ENCODE measurements around the gene FYB2. TPM values are rescaled to one million over a fixed set of nuclear protein-coding genes. Genes with fewer than 3 reads are reported as not detected.

FYB2 gene
- polyA plus RNA-seq, 1 donor (not counting 4 experiments of a cell fraction or from before 2014, with no cell fraction given), result not detected

DNA sequence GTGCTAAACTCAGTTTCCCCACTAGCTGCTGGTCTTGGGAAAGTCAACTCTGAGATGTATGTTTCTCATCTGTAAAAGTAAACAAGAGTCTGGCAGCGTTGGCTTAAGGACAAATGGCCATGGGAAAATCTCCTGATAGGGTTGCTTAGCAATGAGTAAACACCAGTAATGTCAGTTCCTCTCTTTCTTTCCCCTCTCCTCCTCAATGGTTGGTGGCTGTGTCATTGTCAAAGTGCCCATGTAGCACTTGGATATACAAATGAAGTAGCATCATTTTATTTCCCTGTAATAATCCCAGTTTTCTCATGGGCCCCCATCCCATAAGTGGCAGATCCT, 2.2 kb upstream of the FYB2 start:
- Histone ChIP-seq H2AFZ (ENCODE audit: control insufficient read depth, low read length) (no peak overlapping the region), H3K4me1 (ENCODE audit: control insufficient read depth, extremely low read depth, insufficient read depth, low read length) (peaks cover 21% of the 10 kb centered on the region), H4K20me1 (ENCODE audit: control insufficient read depth, extremely low read depth, insufficient read depth, low read length) (no peaks in the 10 kb centered on the region), H3K27me3 (ENCODE audit: control insufficient read depth, extremely low read depth, insufficient read depth, low read length) (no peaks in the 10 kb centered on the region), H3K9me3 (ENCODE audit: control insufficient read depth, low read depth, low read length) (no peaks in the 10 kb centered on the region), H3K27ac (ENCODE audit: control insufficient read depth, insufficient read depth, low read length) (no peak overlapping the region), H3K4me2 (ENCODE audit: control insufficient read depth, extremely low read depth, insufficient read depth, low read depth, low read length) (no peak overlapping the region), H3K9me1 (ENCODE audit: control insufficient read depth, extremely low read depth, insufficient read depth, low read length) (no peaks in the 10 kb centered on the region), H3K36me3 (ENCODE audit: control insufficient read depth in 2 of 2, extremely low read depth in 1 of 2, insufficient read depth in 2 of 2, low read length in 2 of 2) (no peaks in the 10 kb centered on the region), H3K79me2 (ENCODE audit: control insufficient read depth, insufficient read depth, low read length) (no peaks in the 10 kb centered on the region), H3K4me3 (ENCODE audit: control insufficient read depth in 2 of 3, extremely low read depth in 1 of 3, insufficient read depth in 2 of 3, low read depth in 1 of 3, low read length in 3 of 3) (no peak overlapping the region), H3K9ac (ENCODE audit: control insufficient read depth, extremely low read depth, insufficient read depth, low read length) (no peak overlapping the region)
- dilution Hi-C loops (cut with MboI; ENCODE audit: extremely low pct_ligation_motif_present, low sequenced_read_pairs), result no loop called here
- TF ChIP-seq EZH2 (IDR thresholded peaks at IDR 0.05; ENCODE audit: low read length), result no peak
- TF ChIP-seq, protein P1, sequence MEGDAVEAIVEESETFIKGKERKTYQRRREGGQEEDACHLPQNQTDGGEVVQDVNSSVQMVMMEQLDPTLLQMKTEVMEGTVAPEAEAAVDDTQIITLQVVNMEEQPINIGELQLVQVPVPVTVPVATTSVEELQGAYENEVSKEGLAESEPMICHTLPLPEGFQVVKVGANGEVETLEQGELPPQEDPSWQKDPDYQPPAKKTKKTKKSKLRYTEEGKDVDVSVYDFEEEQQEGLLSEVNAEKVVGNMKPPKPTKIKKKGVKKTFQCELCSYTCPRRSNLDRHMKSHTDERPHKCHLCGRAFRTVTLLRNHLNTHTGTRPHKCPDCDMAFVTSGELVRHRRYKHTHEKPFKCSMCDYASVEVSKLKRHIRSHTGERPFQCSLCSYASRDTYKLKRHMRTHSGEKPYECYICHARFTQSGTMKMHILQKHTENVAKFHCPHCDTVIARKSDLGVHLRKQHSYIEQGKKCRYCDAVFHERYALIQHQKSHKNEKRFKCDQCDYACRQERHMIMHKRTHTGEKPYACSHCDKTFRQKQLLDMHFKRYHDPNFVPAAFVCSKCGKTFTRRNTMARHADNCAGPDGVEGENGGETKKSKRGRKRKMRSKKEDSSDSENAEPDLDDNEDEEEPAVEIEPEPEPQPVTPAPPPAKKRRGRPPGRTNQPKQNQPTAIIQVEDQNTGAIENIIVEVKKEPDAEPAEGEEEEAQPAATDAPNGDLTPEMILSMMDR (optimal IDR thresholded peaks at IDR 0.05 in 1 of 3, IDR thresholded peaks at IDR 0.05 in 1 of 3, conservative IDR thresholded peaks at IDR 0.05 in 1 of 3; ENCODE audit: extremely low read depth in 1 of 3, insufficient read depth in 2 of 3, low read length in 3 of 3), result no peak
- no peak for FAIRE-seq
- no peak for DNase-seq (ENCODE audit: low read depth, low spot score)

DNA sequence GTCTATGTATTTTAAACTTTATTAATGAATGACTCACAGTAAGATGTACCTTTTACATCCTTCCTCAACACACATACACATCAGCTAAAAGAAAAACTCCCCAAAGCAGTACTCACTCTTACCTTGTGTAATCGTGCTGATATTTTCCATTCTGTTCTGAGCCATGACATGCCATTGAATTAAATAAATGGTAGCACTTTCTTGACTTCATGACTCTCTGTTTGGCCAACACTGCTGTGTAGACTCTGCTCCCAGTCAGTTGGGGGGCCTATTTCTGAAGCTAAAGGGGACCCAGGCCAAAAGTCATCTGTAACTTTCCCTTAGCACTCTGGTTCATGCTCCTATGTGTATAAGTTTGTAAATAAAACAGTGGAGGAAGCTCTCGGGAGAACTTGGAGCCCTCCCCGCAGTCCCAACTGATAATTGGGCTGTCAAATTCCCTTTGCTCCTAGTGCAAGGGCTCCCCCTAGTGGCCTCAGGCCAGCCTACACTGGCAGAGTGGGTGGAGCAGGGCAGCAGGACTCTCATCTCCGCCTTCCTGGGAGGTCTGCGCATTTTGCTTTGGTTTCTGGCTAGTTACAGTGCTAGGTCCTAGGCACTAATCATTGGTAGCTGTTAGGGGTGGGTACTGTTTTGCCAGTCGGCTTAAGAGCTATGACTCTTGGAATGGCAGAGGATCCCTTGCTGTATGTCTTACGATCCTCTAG, 1.7 kb upstream of the FYB2 start:
- no peak overlapping the region for H3K27ac ChIP-seq (ENCODE audit: control insufficient read depth, insufficient read depth, low read length)
- DNase-seq (ENCODE audit: low read depth, low spot score), result no peak
- H3K4me2 ChIP-seq (ENCODE audit: control insufficient read depth, extremely low read depth, insufficient read depth, low read depth, low read length), result no peak overlapping the region
- no peaks in the 10 kb centered on the region for H3K36me3 ChIP-seq (ENCODE audit: control insufficient read depth in 2 of 2, extremely low read depth in 1 of 2, insufficient read depth in 2 of 2, low read length in 2 of 2)
- no peaks in the 10 kb centered on the region for H3K9me1 ChIP-seq (ENCODE audit: control insufficient read depth, extremely low read depth, insufficient read depth, low read length)
- H3K9me3 ChIP-seq (ENCODE audit: control insufficient read depth, low read depth, low read length), result no peaks in the 10 kb centered on the region
- no peak overlapping the region for H3K9ac ChIP-seq (ENCODE audit: control insufficient read depth, extremely low read depth, insufficient read depth, low read length)
- H2AFZ ChIP-seq (ENCODE audit: control insufficient read depth, low read length), result no peak overlapping the region
- no peaks in the 10 kb centered on the region for H3K27me3 ChIP-seq (ENCODE audit: control insufficient read depth, extremely low read depth, insufficient read depth, low read length)
- TF ChIP-seq EZH2 (IDR thresholded peaks at IDR 0.05; ENCODE audit: low read length), result no peak
- TF ChIP-seq, protein P1 (optimal IDR thresholded peaks at IDR 0.05 in 1 of 3, IDR thresholded peaks at IDR 0.05 in 1 of 3, conservative IDR thresholded peaks at IDR 0.05 in 1 of 3; ENCODE audit: extremely low read depth in 1 of 3, insufficient read depth in 2 of 3, low read length in 3 of 3), result peak; percentile 96 to 98 (median 98)
- no peaks in the 10 kb centered on the region for H3K79me2 ChIP-seq (ENCODE audit: control insufficient read depth, insufficient read depth, low read length)
- dilution Hi-C loops (cut with MboI; ENCODE audit: extremely low pct_ligation_motif_present, low sequenced_read_pairs), result no loop called here
- peak; percentile 85 for FAIRE-seq
- no peaks in the 10 kb centered on the region for H4K20me1 ChIP-seq (ENCODE audit: control insufficient read depth, extremely low read depth, insufficient read depth, low read length)
- peaks cover 21% of the 10 kb centered on the region for H3K4me1 ChIP-seq (ENCODE audit: control insufficient read depth, extremely low read depth, insufficient read depth, low read length)
- no peak overlapping the region for H3K4me3 ChIP-seq (ENCODE audit: control insufficient read depth in 2 of 3, extremely low read depth in 1 of 3, insufficient read depth in 2 of 3, low read depth in 1 of 3, low read length in 3 of 3)
